ENCODE measurements around the gene RCAN3. TPM values are rescaled to one million over a fixed set of nuclear protein-coding genes. Genes with fewer than 3 reads are reported as not detected.

RCAN3 gene
- total RNA-seq, 4 donors from 2014 or later, result 5.4 to 15.7 (median 9.3) TPM

- H3K36me3 ChIP-seq, result no peaks in the 10 kb centered on the region
- H3K27ac ChIP-seq, result no peak overlapping the region
- no peaks in the 10 kb centered on the region for H3K27me3 ChIP-seq
- no peak for TF ChIP-seq POLR2A (IDR thresholded peaks at IDR 0.05)
- no peak for TF ChIP-seq CTCF (IDR thresholded peaks at IDR 0.05)
- no peak for DNase-seq
- H3K9me3 ChIP-seq, result no peaks in the 10 kb centered on the region
- no peaks in the 10 kb centered on the region for H3K4me1 ChIP-seq
- no peak overlapping the region for H3K4me3 ChIP-seq
These were observed 76.2 kb downstream of the RCAN3 start for GRCh38 chr1:24578846-24579245.

GRCh38 chr1:24580756-24581155 is 78.1 kb downstream of the RCAN3 start:
- Histone ChIP-seq H3K36me3 (no peaks in the 10 kb centered on the region), H3K4me1 (no peaks in the 10 kb centered on the region), H3K9me3 (no peaks in the 10 kb centered on the region), H3K27me3 (no peaks in the 10 kb centered on the region), H3K27ac (no peak overlapping the region), H3K4me3 (no peak overlapping the region)
- no peak for TF ChIP-seq CTCF (IDR thresholded peaks at IDR 0.05)
- TF ChIP-seq POLR2A (IDR thresholded peaks at IDR 0.05), result no peak
- no peak for DNase-seq

- H3K27me3 ChIP-seq, result no peaks in the 10 kb centered on the region
- TF ChIP-seq POLR2A (IDR thresholded peaks at IDR 0.05) (no peak), CTCF (IDR thresholded peaks at IDR 0.05) (no peak)
- DNase-seq, result no peak
- H3K9me3 ChIP-seq, result no peaks in the 10 kb centered on the region
- no peak overlapping the region for H3K27ac ChIP-seq
- H3K4me1 ChIP-seq, result no peaks in the 10 kb centered on the region
- no peak overlapping the region for H3K4me3 ChIP-seq
- H3K36me3 ChIP-seq, result no peaks in the 10 kb centered on the region
These were observed 81.6 kb downstream of the RCAN3 start for GRCh38 chr1:24584171-24584647.

- no peaks in the 10 kb centered on the region for H3K4me1 ChIP-seq
- TF ChIP-seq POLR2A (IDR thresholded peaks at IDR 0.05), result no peak
- no peak for DNase-seq
- H3K27me3 ChIP-seq, result no peaks in the 10 kb centered on the region
- no peaks in the 10 kb centered on the region for H3K36me3 ChIP-seq
- H3K27ac ChIP-seq, result no peak overlapping the region
- no peak overlapping the region for H3K4me3 ChIP-seq
- H3K9me3 ChIP-seq, result no peaks in the 10 kb centered on the region
These were observed 83.5 kb downstream of the RCAN3 start for GRCh38 chr1:24586119-24586518.

GRCh38 chr1:24586970-24587820 is 84.6 kb downstream of the RCAN3 start:
- TF ChIP-seq POLR2A (IDR thresholded peaks at IDR 0.05) (no peak), CTCF (IDR thresholded peaks at IDR 0.05) (peak; percentile 58 to 92 (median 86))
- no peak overlapping the region for H3K27ac ChIP-seq

GRCh38 chr1:24588573-24588972 is 85.9 kb downstream of the RCAN3 start:
- TF ChIP-seq CTCF (IDR thresholded peaks at IDR 0.05) (no peak), POLR2A (IDR thresholded peaks at IDR 0.05) (no peak)
- Histone ChIP-seq H3K4me3 (no peak overlapping the region), H3K9me3 (no peaks in the 10 kb centered on the region), H3K4me1 (no peaks in the 10 kb centered on the region), H3K36me3 (no peaks in the 10 kb centered on the region), H3K27ac (no peak overlapping the region), H3K27me3 (no peaks in the 10 kb centered on the region)
- no peak for DNase-seq

More at GRCh38 chr1:24586970-24587820, 84.6 kb downstream of the RCAN3 start:
- Histone ChIP-seq H3K9me3 (no peaks in the 10 kb centered on the region), H3K4me3 (no peak overlapping the region), H3K27me3 (no peaks in the 10 kb centered on the region), H3K4me1 (no peaks in the 10 kb centered on the region), H3K36me3 (no peaks in the 10 kb centered on the region)
- DNase-seq, result peak in 2 of 3 donors; percentile 54 to 75

All from Peyer's patch (tissue), 4 donors.